Measurements from ENCODE around the gene MACC1.

MACC1 gene

DNA sequence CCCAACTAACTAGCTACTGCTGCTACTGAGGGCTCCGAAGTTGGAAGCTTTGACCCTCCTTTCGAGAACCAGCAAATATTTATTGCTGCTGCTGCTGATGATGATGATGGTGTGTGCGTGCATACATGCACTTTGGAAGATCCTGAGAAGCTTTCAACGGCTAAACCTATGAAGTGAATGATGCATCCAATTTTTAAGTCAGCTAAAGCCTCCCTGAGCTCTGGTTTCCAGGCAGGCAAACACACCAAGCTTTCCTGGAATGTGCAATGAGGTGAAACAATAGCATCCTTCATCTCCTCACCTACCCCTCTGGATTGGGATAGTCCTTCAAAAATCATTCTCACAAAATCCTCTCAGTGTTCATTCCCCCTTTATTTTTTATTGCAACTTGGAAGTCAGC, 13.9 kb downstream of the MACC1 start:
- Histone ChIP-seq H3K27ac (ENCODE audit: low read depth, low read length) (no peak overlapping the region), H3K27me3 (ENCODE audit: control insufficient read depth, insufficient read depth, low read length) (no peaks in the 10 kb centered on the region), H3K4me3 (ENCODE audit: low read depth, low read length) (no peak overlapping the region), H3K9me3 (ENCODE audit: control insufficient read depth, insufficient read depth, low read depth, low read length) (peaks cover 11% of the 10 kb centered on the region; the same call in 1 of the 2 replicates), H3K9ac (ENCODE audit: low read length) (no peak overlapping the region), H3K36me3 (ENCODE audit: control insufficient read depth, insufficient read depth, low read length) (no peaks in the 10 kb centered on the region; the same call in 1 of the 2 replicates), H3K4me1 (ENCODE audit: control insufficient read depth, insufficient read depth, low read length) (peaks cover 9% of the 10 kb centered on the region)

DNA sequence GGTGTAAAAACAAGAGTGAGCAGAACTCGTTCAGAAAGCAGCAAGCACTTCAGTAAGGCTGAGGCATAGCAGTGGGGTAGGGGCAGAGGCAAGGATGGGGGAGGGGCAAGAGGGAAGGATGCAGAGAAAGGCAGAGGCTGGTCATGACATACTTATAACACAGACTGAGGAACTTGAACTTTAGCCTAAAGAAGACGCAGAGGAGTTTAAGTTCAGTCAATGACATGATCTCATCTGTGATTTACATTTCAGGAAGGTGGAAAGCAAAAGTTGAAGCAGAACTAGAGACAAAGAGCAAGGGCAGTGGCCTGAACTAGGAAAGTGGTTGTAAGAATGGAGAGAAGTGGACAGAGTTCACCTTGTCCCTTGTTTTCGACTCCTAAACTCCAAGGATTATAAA, 15.8 kb downstream of the MACC1 start:
- H3K4me3 ChIP-seq (ENCODE audit: low read depth, low read length): no peak overlapping the region
- H3K9ac ChIP-seq (ENCODE audit: low read length): no peak overlapping the region
- H3K9me3 ChIP-seq (ENCODE audit: control insufficient read depth, insufficient read depth, low read depth, low read length): peaks cover 3% of the 10 kb centered on the region; the same call in 1 of the 2 replicates
- no peaks in the 10 kb centered on the region for H3K27me3 ChIP-seq (ENCODE audit: control insufficient read depth, insufficient read depth, low read length)
- peaks cover 16% of the 10 kb centered on the region for H3K4me1 ChIP-seq (ENCODE audit: control insufficient read depth, insufficient read depth, low read length)
- H3K36me3 ChIP-seq (ENCODE audit: control insufficient read depth, insufficient read depth, low read length): no peaks in the 10 kb centered on the region
- no peak overlapping the region for H3K27ac ChIP-seq (ENCODE audit: low read depth, low read length)

DNA sequence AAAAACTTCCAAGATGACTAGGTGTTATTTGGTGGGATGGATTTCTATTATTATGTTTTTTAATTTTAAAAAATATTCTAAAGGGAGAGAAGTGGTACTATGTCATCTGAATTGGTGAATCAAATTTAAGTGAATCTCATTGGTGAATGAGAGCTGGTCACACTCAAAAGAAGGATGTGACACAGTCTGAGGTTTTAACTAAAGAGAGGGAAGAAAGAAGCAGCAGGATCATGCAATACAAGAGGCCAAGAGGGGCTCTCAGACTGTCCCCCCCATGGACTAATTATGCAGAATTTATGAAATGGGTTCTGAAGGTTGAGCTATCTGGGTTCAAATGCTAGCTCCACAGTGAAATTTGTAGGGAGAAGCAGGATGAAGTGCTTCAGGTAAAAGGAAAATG, 16.2 kb downstream of the MACC1 start:
- H3K36me3 ChIP-seq (ENCODE audit: control insufficient read depth, insufficient read depth, low read length): no peaks in the 10 kb centered on the region
- H3K9me3 ChIP-seq (ENCODE audit: control insufficient read depth, insufficient read depth, low read depth, low read length): no peaks in the 10 kb centered on the region
- H3K9ac ChIP-seq (ENCODE audit: low read length): no peak overlapping the region
- no peak overlapping the region for H3K4me3 ChIP-seq (ENCODE audit: low read depth, low read length)
- H3K4me1 ChIP-seq (ENCODE audit: control insufficient read depth, insufficient read depth, low read length): peaks cover 16% of the 10 kb centered on the region
- no peak overlapping the region for H3K27ac ChIP-seq (ENCODE audit: low read depth, low read length)
- no peaks in the 10 kb centered on the region for H3K27me3 ChIP-seq (ENCODE audit: control insufficient read depth, insufficient read depth, low read length)

DNA sequence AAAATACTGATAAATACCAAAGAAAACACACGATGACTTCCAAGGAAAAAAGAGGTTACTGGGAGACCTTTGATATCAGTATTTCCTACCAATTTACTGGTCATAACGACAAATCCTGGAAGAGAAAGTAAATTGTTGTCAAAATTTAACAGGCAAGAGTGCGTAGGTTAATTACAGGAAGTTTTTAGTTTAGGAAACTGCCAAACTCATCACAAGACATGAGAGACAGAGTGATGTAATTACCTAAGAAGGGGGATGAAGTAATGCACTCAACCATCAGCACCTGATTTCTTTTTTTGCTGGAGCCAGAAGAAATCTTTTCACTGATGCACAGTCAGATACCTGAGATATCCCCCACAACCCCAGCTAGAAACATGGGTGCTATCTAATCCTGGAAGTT, 16.8 kb downstream of the MACC1 start:
- no peaks in the 10 kb centered on the region for H3K36me3 ChIP-seq (ENCODE audit: control insufficient read depth, insufficient read depth, low read length)
- no peak overlapping the region for H3K27ac ChIP-seq (ENCODE audit: low read depth, low read length)
- peaks cover 18% of the 10 kb centered on the region for H3K4me1 ChIP-seq (ENCODE audit: control insufficient read depth, insufficient read depth, low read length)
- no peak overlapping the region for H3K9ac ChIP-seq (ENCODE audit: low read length)
- H3K27me3 ChIP-seq (ENCODE audit: control insufficient read depth, insufficient read depth, low read length): no peaks in the 10 kb centered on the region
- H3K9me3 ChIP-seq (ENCODE audit: control insufficient read depth, insufficient read depth, low read depth, low read length): no peaks in the 10 kb centered on the region
- H3K4me3 ChIP-seq (ENCODE audit: low read depth, low read length): no peak overlapping the region

DNA sequence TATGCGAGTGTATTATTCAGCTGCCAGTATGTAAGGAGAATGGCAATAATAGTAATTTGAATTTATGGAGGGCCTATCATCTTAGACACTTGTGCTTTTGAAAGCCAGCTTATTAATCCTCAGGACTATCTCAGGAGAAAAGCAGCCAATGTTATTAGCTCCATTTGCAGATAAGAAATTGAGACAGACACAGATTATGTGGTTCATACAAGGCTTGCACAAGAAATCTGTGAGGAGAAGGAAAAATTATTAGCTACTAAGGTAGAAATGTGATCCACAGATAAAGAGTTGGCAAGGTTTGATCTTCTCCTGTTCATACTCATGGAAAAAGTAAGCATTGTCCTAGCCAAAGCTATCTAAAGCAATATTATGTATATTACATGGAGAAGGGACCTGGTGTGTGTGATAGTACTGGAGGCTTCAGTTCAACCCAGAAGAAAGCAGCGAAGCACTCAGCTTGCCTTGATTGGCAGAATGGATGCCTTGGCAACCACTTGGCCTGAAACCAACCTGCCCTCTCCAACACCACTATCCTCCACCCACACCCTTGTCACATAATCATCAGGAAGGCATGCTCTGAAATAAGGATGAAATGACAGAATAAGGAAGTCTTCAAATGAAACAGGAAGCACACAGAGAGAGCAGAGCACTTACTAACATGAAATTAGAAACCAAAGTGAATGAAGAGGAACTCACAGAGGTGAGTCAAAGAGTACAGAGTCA, 18.0 kb downstream of the MACC1 start:
- no peak overlapping the region for H3K27ac ChIP-seq (ENCODE audit: low read depth, low read length)
- no peak overlapping the region for H3K4me3 ChIP-seq (ENCODE audit: low read depth, low read length)
- H3K27me3 ChIP-seq (ENCODE audit: control insufficient read depth, insufficient read depth, low read length): no peaks in the 10 kb centered on the region
- H3K4me1 ChIP-seq (ENCODE audit: control insufficient read depth, insufficient read depth, low read length): peaks cover 20% of the 10 kb centered on the region
- H3K9ac ChIP-seq (ENCODE audit: low read length): no peak overlapping the region
- H3K9me3 ChIP-seq (ENCODE audit: control insufficient read depth, insufficient read depth, low read depth, low read length): no peaks in the 10 kb centered on the region
- no peaks in the 10 kb centered on the region for H3K36me3 ChIP-seq (ENCODE audit: control insufficient read depth, insufficient read depth, low read length)

DNA sequence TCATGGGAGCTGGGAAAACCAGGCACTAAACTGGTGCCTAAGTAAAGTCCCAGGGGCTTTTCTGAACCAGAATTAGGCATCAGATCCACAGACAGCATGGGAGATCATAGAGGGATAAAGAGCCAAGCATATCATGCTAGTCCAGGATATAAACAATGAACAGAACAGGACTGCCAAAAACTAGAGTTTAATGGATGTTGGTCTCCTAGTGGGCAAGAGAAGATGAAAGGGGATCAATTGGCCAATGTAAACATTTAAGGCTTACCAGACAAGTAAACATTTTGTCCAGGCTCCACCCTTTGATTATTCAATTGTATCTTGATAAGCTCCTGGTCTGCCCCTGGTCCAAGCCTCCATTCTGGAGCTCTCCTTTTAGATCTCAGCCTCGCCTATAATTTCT, 18.9 kb downstream of the MACC1 start:
- Histone ChIP-seq H3K36me3 (ENCODE audit: control insufficient read depth, insufficient read depth, low read length) (no peaks in the 10 kb centered on the region), H3K27me3 (ENCODE audit: control insufficient read depth, insufficient read depth, low read length) (no peaks in the 10 kb centered on the region), H3K4me1 (ENCODE audit: control insufficient read depth, insufficient read depth, low read length) (peaks cover 20% of the 10 kb centered on the region), H3K9me3 (ENCODE audit: control insufficient read depth, insufficient read depth, low read depth, low read length) (no peaks in the 10 kb centered on the region), H3K27ac (ENCODE audit: low read depth, low read length) (no peak overlapping the region), H3K9ac (ENCODE audit: low read length) (no peak overlapping the region), H3K4me3 (ENCODE audit: low read depth, low read length) (no peak overlapping the region)

DNA sequence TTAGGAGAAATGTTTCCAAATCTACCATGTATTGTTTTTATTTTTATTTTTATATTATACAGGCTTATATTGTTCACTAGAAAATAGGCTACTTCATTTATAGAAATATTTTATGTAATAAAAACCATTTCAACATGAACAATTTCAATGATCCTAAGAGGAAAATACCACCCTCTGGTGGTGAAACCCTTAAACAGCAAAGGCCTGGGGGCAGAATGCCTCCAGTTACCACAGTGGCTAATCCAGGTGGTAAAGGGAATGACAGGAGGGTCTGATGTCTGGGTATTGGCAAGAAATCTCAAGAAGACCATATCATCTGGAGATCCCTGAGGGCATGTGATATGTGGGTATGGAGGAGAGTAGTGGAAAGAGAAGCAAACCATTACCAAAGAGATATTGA, 19.3 kb downstream of the MACC1 start:
- H3K27me3 ChIP-seq (ENCODE audit: control insufficient read depth, insufficient read depth, low read length): no peaks in the 10 kb centered on the region
- no peak overlapping the region for H3K27ac ChIP-seq (ENCODE audit: low read depth, low read length)
- no peaks in the 10 kb centered on the region for H3K9me3 ChIP-seq (ENCODE audit: control insufficient read depth, insufficient read depth, low read depth, low read length)
- peaks cover 20% of the 10 kb centered on the region for H3K4me1 ChIP-seq (ENCODE audit: control insufficient read depth, insufficient read depth, low read length)
- H3K9ac ChIP-seq (ENCODE audit: low read length): no peak overlapping the region
- H3K36me3 ChIP-seq (ENCODE audit: control insufficient read depth, insufficient read depth, low read length): no peaks in the 10 kb centered on the region
- H3K4me3 ChIP-seq (ENCODE audit: low read depth, low read length): no peak overlapping the region

DNA sequence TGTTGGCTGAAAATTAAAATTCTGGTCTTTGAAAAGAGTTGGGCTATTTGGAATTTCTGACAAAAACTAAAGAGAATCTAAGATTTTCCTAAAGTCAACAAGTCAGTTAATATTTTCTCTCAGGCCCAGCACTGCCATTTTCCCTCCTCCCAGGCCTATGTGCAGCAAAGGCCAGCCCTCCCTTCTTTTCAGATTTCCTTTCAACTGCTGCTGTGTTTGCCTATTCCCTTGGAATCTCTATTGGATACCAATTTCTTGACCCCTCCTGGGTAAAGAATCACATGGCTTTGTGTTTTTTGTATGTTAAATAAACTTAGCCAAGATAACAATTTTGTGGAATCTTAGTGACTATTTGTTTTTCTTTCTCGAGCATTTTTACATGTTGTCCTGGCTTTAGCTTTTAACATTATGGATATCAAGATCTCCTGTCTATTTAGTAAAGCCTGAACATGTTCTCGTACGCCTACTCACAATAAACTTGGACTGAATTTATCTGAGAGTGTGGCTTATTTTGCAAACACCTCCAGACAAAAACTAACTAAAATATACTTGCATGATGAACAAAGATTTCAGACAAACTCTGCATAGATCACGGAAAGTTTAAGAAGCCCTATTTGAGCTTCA, 19.9 kb downstream of the MACC1 start:
- no peaks in the 10 kb centered on the region for H3K9me3 ChIP-seq (ENCODE audit: control insufficient read depth, insufficient read depth, low read depth, low read length)
- H3K4me1 ChIP-seq (ENCODE audit: control insufficient read depth, insufficient read depth, low read length): peaks cover 20% of the 10 kb centered on the region
- no peak overlapping the region for H3K27ac ChIP-seq (ENCODE audit: low read depth, low read length)
- no peak overlapping the region for H3K4me3 ChIP-seq (ENCODE audit: low read depth, low read length)
- H3K9ac ChIP-seq (ENCODE audit: low read length): no peak overlapping the region
- H3K27me3 ChIP-seq (ENCODE audit: control insufficient read depth, insufficient read depth, low read length): no peaks in the 10 kb centered on the region
- no peaks in the 10 kb centered on the region for H3K36me3 ChIP-seq (ENCODE audit: control insufficient read depth, insufficient read depth, low read length)

DNA sequence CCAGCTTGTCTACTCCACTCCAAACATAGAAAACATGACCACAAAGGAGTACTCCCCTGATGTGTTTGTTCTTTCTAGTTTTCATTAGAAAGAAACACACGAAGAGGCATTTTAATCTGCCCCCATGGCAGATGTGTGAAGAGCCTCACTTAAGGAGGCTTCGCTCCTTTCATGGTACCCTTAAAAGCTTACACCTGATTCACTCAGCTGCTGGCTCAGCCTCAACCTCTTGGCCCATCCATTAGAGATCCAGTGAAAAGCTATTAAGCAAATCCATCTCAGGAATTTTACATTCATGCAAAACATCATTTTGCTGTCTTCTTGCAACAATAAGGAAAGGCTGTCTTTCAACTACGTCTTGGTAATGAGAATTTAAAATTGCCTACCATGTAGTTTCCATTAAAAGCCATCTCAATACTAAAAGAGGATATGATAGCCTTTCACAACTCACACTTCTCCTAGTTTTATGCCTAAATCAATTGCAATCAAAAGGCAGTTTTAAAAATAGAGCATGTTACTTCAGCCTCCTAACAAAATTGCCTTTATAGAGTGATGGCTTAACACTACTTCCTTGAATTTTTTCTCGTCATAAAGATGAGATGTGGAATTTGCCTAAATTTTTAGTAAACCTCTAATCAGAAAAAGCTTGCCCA, 22.7 kb downstream of the MACC1 start:
- Histone ChIP-seq H3K9me3 (ENCODE audit: control insufficient read depth, insufficient read depth, low read depth, low read length) (peaks cover 6% of the 10 kb centered on the region; the same call in 1 of the 2 replicates), H3K27me3 (ENCODE audit: control insufficient read depth, insufficient read depth, low read length) (no peaks in the 10 kb centered on the region), H3K4me3 (ENCODE audit: low read depth, low read length) (no peak overlapping the region), H3K27ac (ENCODE audit: low read depth, low read length) (no peak overlapping the region), H3K4me1 (ENCODE audit: control insufficient read depth, insufficient read depth, low read length) (peaks cover 19% of the 10 kb centered on the region), H3K9ac (ENCODE audit: low read length) (no peak overlapping the region), H3K36me3 (ENCODE audit: control insufficient read depth, insufficient read depth, low read length) (no peaks in the 10 kb centered on the region)

DNA sequence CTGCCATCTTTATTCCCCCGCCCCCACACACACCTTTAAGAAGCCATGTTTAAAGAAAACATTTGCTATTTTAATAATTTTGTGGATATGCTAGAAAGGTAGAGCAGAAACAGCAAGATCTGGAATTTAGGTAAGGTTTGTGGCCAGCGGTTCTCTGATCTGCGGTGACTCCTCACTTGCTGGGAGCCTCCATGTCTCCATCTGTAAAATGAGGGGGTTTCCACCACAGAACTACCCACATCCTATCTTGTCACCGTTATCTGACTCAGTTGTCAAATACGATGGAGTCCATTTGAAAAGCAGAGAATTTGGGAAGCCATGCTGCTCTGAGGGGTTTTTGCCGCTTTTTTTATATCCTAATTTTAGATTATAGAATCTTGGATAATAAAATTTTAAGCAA, 23.3 kb downstream of the MACC1 start:
- Histone ChIP-seq H3K9me3 (ENCODE audit: control insufficient read depth, insufficient read depth, low read depth, low read length) (peaks cover 8% of the 10 kb centered on the region; the same call in 1 of the 2 replicates), H3K27me3 (ENCODE audit: control insufficient read depth, insufficient read depth, low read length) (no peaks in the 10 kb centered on the region), H3K4me3 (ENCODE audit: low read depth, low read length) (no peak overlapping the region), H3K9ac (ENCODE audit: low read length) (no peak overlapping the region), H3K27ac (ENCODE audit: low read depth, low read length) (no peak overlapping the region), H3K4me1 (ENCODE audit: control insufficient read depth, insufficient read depth, low read length) (peaks cover 19% of the 10 kb centered on the region), H3K36me3 (ENCODE audit: control insufficient read depth, insufficient read depth, low read length) (no peaks in the 10 kb centered on the region)

DNA sequence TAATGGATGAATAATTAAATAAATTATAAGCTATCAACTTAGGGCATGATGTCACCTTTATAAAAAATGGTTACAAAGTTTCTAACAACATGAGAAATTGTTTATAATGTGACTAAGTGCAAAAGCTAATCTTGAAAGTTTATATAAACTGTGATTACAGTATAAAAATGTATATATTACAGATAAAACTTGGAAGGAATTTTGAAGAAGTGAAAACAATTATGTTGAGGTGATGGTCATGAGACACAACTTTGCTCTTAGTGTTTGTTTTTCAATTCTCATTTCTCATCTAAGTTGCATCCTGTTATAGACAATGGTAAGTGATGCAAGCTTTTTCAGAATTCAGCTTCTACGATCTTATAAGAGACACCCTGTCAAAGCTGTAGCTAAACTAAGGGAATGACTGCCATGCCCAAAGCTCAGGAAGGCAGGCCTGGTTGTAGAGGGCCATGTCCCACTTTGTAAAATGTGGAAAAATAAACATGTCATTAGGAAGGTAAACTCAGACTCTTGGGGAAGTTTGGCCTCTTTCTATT, 23.9 kb downstream of the MACC1 start:
- Histone ChIP-seq H3K27me3 (ENCODE audit: control insufficient read depth, insufficient read depth, low read length) (no peaks in the 10 kb centered on the region), H3K9ac (ENCODE audit: low read length) (no peak overlapping the region), H3K36me3 (ENCODE audit: control insufficient read depth, insufficient read depth, low read length) (no peaks in the 10 kb centered on the region), H3K9me3 (ENCODE audit: control insufficient read depth, insufficient read depth, low read depth, low read length) (peaks cover 8% of the 10 kb centered on the region; the same call in 1 of the 2 replicates), H3K4me1 (ENCODE audit: control insufficient read depth, insufficient read depth, low read length) (peaks cover 19% of the 10 kb centered on the region), H3K4me3 (ENCODE audit: low read depth, low read length) (no peak overlapping the region), H3K27ac (ENCODE audit: low read depth, low read length) (no peak overlapping the region)
